GM12872 (cell line): Measurements from ENCODE around the gene RUVBL1.

Experiments used
- CTCF ChIP-seq: IDR thresholded peaks from 3 replicates; pipeline ENCODE4 v1.5.1; 2011; ENCODE audit warnings: low read depth, mild to moderate bottlenecking, low read length, moderate library complexity; ENCODE audit not compliant: insufficient read depth

The RUVBL1 gene

GRCh38 chr3:128107834-128108233 lies 15.8 kb downstream of the RUVBL1 start:
- no peak for TF ChIP-seq CTCF

GRCh38 chr3:128103136-128103676 lies 20.4 kb downstream of the RUVBL1 start:
- no peak for TF ChIP-seq CTCF

- no peak for TF ChIP-seq CTCF
These were observed 23.0 kb downstream of the RUVBL1 start for GRCh38 chr3:128100638-128101037.

- TF ChIP-seq CTCF = no peak
These were observed 23.5 kb downstream of the RUVBL1 start for GRCh38 chr3:128100161-128100560.

GRCh38 chr3:128098234-128098633 lies 25.4 kb downstream of the RUVBL1 start:
- no peak for TF ChIP-seq CTCF

- TF ChIP-seq CTCF = peak; percentile 95
These were observed 28.3 kb downstream of the RUVBL1 start for GRCh38 chr3:128095222-128095703.

GRCh38 chr3:128094295-128095151 lies 29.1 kb downstream of the RUVBL1 start:
- TF ChIP-seq CTCF = no peak
